ENCODE measurements around the gene INTS15.

The INTS15 gene

GRCh38 chr7:6590645-6591110, 857 bp downstream of the INTS15 start:
- in situ Hi-C loops (cut with MboI; ENCODE audit: low sequenced_read_pairs, unreplicated experiment): no loop called here
- DNase-seq (ENCODE audit: low spot score): no peak
- no peak for TF ChIP-seq CTCF (IDR thresholded peaks at IDR 0.05; ENCODE audit: borderline replicate concordance, control extremely low read depth, extremely low read depth, insufficient read depth, missing control alignments)

- TF ChIP-seq CTCF (IDR thresholded peaks at IDR 0.05; ENCODE audit: borderline replicate concordance, control extremely low read depth, extremely low read depth, insufficient read depth, missing control alignments): no peak
- in situ Hi-C loops (cut with MboI; ENCODE audit: low sequenced_read_pairs, unreplicated experiment): no loop called here
Measured at GRCh38 chr7:6600093-6600492, 10.3 kb downstream of the INTS15 start.

GRCh38 chr7:6604458-6604857, 14.6 kb downstream of the INTS15 start:
- in situ Hi-C loops (cut with MboI; ENCODE audit: low sequenced_read_pairs, unreplicated experiment): no loop called here
- DNase-seq (ENCODE audit: low spot score): no peak
- TF ChIP-seq CTCF (IDR thresholded peaks at IDR 0.05; ENCODE audit: borderline replicate concordance, control extremely low read depth, extremely low read depth, insufficient read depth, missing control alignments): no peak

More at GRCh38 chr7:6600093-6600492, 10.3 kb downstream of the INTS15 start:
- no peak for DNase-seq (ENCODE audit: low spot score)

- TF ChIP-seq CTCF (IDR thresholded peaks at IDR 0.05; ENCODE audit: borderline replicate concordance, control extremely low read depth, extremely low read depth, insufficient read depth, missing control alignments): no peak
- no peak for DNase-seq (ENCODE audit: low spot score)
- in situ Hi-C loops (cut with MboI; ENCODE audit: low sequenced_read_pairs, unreplicated experiment): no loop called here
Measured at GRCh38 chr7:6606866-6607583, 17.2 kb downstream of the INTS15 start.

GRCh38 chr7:6607651-6608051, 17.8 kb downstream of the INTS15 start:
- no peak for DNase-seq (ENCODE audit: low spot score)
- TF ChIP-seq CTCF (IDR thresholded peaks at IDR 0.05; ENCODE audit: borderline replicate concordance, control extremely low read depth, extremely low read depth, insufficient read depth, missing control alignments): no peak
- in situ Hi-C loops (cut with MboI; ENCODE audit: low sequenced_read_pairs, unreplicated experiment): no loop called here

- in situ Hi-C loops (cut with MboI; ENCODE audit: low sequenced_read_pairs, unreplicated experiment): no loop called here
- TF ChIP-seq CTCF (IDR thresholded peaks at IDR 0.05; ENCODE audit: borderline replicate concordance, control extremely low read depth, extremely low read depth, insufficient read depth, missing control alignments): no peak
- DNase-seq (ENCODE audit: low spot score): no peak
Measured at GRCh38 chr7:6608081-6608480, 18.3 kb downstream of the INTS15 start.
